Stimulated activated naive CD4-positive, alpha-beta T cell (primary cell): ENCODE results near the gene CHST13.

Source experiments
- DNase-seq, 6 experiments: peaks; one replicate each; lab custom pipeline; 2025; lab: John Stamatoyannopoulos, UW

The CHST13 gene

GRCh38 chr3:126509597-126510307, 14.2 kb upstream of the CHST13 start:
- DNase-seq, result no peak

- DNase-seq, result no peak
Measured at GRCh38 chr3:126510308-126510910, 13.5 kb upstream of the CHST13 start.

- no peak for DNase-seq
Measured at GRCh38 chr3:126511291-126511690, 12.7 kb upstream of the CHST13 start.

GRCh38 chr3:126512026-126512425, 11.9 kb upstream of the CHST13 start:
- no peak for DNase-seq

- no peak for DNase-seq
Measured at GRCh38 chr3:126512916-126513650, 10.9 kb upstream of the CHST13 start.

GRCh38 chr3:126514161-126514560, 9.8 kb upstream of the CHST13 start:
- DNase-seq, result no peak

- DNase-seq, result no peak
Measured at GRCh38 chr3:126515066-126515706, 8.8 kb upstream of the CHST13 start.

GRCh38 chr3:126516152-126516935, 7.6 kb upstream of the CHST13 start:
- DNase-seq, result no peak

- DNase-seq, result no peak
Measured at GRCh38 chr3:126516936-126517290, 7.0 kb upstream of the CHST13 start.

- DNase-seq, result no peak
Measured at GRCh38 chr3:126517291-126517951, 6.5 kb upstream of the CHST13 start, which contains the start of gene UROC1. UROC1 (minus strand) TSS chr3:126517773; CDS start chr3:126517719, 54 bp downstream.

GRCh38 chr3:126517986-126518778, 5.8 kb upstream of the CHST13 start:
- no peak for DNase-seq

- DNase-seq, result no peak
Measured at GRCh38 chr3:126518779-126519177, 5.2 kb upstream of the CHST13 start.

- DNase-seq, result no peak
Measured at GRCh38 chr3:126519506-126520455, 4.2 kb upstream of the CHST13 start.

- DNase-seq, result no peak
Measured at GRCh38 chr3:126521122-126521891, 2.6 kb upstream of the CHST13 start.

GRCh38 chr3:126522363-126522788, 1.6 kb upstream of the CHST13 start:
- peak in 5 of 6 experiments; percentile 12 to 55 (median 29) for DNase-seq

- no peak for DNase-seq
Measured at GRCh38 chr3:126524429-126524988, 554 bp downstream of the CHST13 start.

GRCh38 chr3:126525091-126525852, 1.3 kb downstream of the CHST13 start:
- no peak for DNase-seq
